GM19035 (cell line): Measurements from ENCODE around the gene FAM120B.
A peak's percentile ranks its signal among the peaks of the same experiment; 100 is the strongest.

Experiments
- ATAC-seq: cut with Tn5 transposase; IDR thresholded peaks from one replicate; pipeline ENCODE4 v1.9.1; 2021; ENCODE audit not compliant: unreplicated experiment

Gene FAM120B

DNA sequence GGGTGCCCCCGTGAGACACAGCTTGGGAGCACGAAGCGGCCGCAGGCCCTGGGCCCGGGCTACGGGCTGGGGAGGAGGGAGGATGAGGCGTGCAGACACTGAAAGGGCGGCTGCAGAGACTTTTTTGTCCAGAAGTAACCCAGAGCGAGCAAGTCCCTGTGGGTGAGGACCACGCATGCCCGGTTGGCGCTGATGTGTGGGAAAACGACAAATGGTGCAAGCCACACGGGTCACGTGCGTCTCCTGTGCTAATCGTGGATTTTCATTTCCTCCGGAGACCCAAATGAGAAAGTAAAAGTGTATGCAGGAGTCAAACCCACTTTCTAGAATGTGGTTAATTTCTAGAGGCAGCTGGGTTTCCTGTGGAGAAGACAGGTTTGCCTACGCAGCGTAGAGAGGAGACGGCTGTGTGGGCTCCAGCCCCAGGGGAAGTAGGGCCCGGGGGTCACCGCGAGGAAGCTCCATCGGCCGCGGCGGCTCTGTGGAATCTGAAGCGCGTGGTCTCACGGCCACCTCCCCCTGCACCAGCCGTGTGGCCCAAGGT lies 34.7 kb upstream of the FAM120B start:
- ATAC-seq: peak; percentile 97

GRCh38 chr6:170272341-170273065 lies 34.1 kb upstream of the FAM120B start:
- ATAC-seq: no peak

DNA sequence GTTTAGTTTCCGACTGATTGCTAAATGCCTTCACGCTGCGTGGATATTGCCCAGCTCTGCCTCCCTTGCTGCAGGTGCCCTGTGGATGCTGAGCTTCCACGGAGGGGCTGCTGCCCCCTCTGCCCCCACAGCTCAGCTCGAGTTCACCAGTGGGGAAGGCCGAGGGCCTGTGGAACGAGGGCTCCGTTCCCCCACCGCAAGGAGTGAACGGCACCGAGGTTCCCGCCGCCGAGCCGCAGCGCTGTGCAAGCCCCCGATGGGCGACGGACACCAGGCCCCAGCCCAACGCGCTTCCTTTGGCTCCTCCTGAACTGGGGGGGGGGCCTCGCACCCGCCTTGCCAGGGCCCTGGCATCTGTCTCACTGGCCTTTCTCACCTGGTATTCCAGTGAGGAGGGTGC lies 33.4 kb upstream of the FAM120B start:
- ATAC-seq: no peak

GRCh38 chr6:170273681-170274080 lies 32.9 kb upstream of the FAM120B start:
- no peak for ATAC-seq

GRCh38 chr6:170274713-170275560 lies 31.6 kb upstream of the FAM120B start:
- ATAC-seq: no peak

DNA sequence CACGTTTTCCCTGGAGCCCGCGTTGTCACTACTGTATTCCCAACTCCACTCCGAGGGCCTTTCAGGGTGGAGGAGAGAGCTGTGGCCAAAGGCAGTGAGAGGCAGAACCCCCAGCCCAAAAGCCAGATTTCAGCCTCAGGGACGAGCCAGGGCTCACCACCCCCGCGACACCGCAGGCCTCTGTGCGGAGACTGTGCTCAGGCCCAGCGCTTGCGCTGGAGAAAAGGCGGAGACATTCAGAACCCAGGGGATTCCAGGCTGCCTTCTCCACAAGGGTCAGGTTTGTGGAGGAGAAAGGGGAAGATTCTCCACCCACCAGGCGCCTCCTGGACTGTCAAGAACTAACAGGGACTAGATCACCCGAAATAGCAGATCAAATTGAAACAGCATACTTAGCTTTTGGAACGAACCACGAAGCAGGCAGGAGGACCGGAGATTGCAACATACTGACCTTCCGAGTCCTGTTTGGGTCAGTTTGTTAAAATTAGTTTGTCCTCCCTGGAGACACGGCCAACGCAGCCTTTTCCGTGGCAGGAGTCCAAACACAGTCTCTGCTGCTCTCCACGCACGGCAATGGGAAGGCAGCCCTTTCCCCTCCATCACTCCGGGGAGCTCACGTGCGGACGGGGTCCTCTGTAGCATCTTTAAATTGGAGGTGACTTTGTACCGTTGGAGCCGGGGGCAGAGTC lies 30.0 kb upstream of the FAM120B start:
- ATAC-seq: no peak

GRCh38 chr6:170277893-170278742 lies 28.4 kb upstream of the FAM120B start:
- ATAC-seq: no peak

DNA sequence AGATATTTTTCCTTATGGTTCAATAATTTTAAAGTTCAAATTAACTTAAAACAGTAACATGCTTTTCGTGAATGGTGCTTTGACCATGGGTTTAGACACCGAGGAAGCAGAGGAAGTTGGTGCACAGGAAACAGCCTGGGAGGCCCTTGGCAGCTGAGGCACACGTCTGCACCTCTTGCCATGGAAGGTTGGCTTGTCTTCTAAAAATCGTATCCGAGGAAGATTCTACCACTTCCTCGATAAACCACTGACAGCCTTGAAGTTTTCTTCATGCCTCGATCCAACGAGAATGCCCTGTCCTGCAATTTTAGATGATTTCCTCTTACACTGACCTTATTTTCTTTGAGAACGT lies 27.8 kb upstream of the FAM120B start:
- no peak for ATAC-seq

- ATAC-seq: no peak
These were observed 27.1 kb upstream of the FAM120B start for GRCh38 chr6:170279426-170279825.

- ATAC-seq: peak; percentile 87
These were observed 26.4 kb upstream of the FAM120B start for GRCh38 chr6:170279977-170280688.

- ATAC-seq: peak; percentile 30
These were observed 25.9 kb upstream of the FAM120B start for GRCh38 chr6:170280689-170281045.

GRCh38 chr6:170281331-170282292 lies 24.9 kb upstream of the FAM120B start:
- no peak for ATAC-seq

DNA sequence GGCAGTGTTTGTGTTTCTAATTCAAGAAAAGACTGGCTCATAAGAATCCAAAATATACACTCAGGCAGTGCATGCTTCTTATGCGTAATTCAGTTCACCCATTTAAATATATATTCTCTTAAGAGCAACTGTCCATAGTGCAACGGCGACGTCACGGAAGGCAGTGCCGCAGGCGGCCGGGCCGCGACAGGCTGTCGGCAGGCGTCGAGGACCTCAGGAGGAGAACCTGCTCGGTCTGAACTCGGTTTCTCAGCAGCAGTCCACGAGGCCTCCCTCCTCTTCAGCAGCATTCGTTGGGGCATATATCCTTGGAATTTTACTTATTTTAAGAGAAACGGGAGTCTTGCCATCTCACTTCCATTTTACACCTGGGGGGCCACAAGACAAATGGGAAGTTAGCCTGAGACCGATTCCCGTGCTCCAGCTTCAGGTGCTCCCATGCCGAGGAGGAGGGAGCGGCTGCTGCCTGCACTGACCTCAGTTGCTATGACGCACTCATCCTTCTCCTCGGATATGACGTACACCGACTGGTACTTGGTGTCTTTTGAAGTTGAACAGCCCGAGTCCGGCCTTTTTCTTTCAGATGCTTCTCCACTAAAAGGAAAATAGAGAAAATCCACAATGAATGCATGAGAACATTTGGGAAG lies 23.9 kb upstream of the FAM120B start:
- ATAC-seq: no peak

DNA sequence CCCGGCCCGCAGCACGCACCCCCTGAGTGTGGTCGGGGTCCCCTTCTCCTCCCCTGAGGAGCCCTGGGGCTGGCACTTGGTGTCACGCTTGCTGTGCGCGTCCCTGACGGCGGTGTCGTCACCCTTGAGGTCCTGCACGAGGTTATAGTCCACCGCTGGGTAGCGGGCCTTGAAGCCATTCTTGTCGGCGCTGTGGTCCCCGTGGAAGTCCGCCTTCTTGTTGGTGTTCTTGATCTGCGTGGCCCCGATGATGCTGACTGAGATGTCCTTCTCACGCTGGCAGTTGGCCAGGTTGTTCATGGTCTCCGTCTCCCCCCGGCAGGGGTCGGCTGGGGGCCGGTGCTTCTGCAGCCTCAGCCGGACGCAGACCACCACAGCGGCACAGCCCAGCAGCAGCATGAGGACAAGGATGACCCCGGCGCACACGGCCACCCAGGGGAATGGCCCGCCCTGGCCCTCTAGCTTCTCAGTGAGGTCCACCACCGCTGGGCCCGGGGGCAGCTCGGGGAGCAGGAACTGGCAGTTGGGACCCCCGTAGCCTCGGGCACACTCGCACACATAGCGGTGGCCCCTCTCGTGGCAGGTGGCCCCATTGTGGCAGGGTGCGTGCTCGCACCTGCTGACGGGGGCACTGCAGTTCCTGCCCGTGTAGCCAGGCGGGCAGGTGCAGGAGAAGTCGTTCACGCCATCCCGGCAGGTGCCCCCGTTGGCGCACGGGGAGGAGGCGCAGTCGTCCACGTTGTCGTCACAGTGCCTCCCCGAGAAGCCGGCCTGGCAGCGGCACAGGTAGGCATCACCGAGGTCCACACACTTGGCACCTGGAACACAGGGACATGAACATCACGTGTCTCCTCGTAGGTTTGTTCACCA lies 23.1 kb upstream of the FAM120B start:
- ATAC-seq: no peak

GRCh38 chr6:170284126-170284773 lies 22.3 kb upstream of the FAM120B start:
- no peak for ATAC-seq

DNA sequence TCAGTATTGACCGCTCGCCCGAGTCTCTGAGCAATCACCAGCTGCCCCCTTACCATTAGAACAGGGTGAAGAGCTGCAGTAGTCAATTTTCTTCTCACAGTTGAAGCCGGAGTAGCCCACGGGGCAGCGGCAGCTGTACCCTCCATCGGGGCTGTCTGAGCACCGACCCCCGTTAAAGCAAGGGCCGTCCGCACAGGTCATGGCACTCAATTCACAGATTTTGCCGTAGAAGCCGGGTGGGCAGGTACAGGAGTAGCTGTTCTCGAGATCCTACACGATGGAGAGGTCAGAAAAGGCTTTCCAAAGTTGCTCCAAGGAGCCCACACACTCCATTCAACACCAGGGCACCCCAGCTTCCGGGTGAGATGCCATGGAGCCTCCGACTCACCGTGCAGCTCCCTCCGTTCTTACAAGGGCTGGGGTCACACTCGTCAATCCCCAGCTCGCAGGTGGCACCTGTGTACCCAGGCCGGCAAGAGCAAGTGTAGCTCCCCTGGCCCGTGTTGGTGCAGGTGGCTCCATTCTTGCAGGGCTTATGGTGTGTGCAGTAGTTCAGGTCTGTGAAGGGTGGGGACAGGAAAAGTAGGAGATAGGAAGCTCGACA lies 21.6 kb upstream of the FAM120B start:
- no peak for ATAC-seq

- no peak for ATAC-seq
These were observed 21.1 kb upstream of the FAM120B start for GRCh38 chr6:170285482-170285881.
